Measurements from ENCODE around the gene CA10. TPM values are rescaled to one million over a fixed set of nuclear protein-coding genes. Genes with fewer than 3 reads are reported as not detected.

Gene CA10
- total RNA-seq, 1 donor from 2014 or later = 0.20 TPM

- H3K4me1 Mint-ChIP-seq = no peaks in the 10 kb centered on the region
Observed at GRCh38 chr17:51921500-51921899, 237.0 kb downstream of the CA10 start.

GRCh38 chr17:51914577-51914976 is 243.9 kb downstream of the CA10 start:
- Mint-ChIP-seq H3K27ac (no peak overlapping the region), H3K27me3 (ENCODE audit: low read depth) (peaks cover 18% of the 10 kb centered on the region), H3K4me1 (no peaks in the 10 kb centered on the region), H3K4me3 (no peak overlapping the region), H3K36me3 (no peaks in the 10 kb centered on the region), H3K9me3 (no peaks in the 10 kb centered on the region)
- DNase-seq (ENCODE audit: low spot score in 2 of 2, unreplicated experiment in 2 of 2) = no peak
- no peak for TF ChIP-seq CTCF (IDR thresholded peaks at IDR 0.05; ENCODE audit: unreplicated experiment)

More at GRCh38 chr17:51921500-51921899, 237.0 kb downstream of the CA10 start:
- H3K27ac Mint-ChIP-seq = no peak overlapping the region
- H3K27me3 Mint-ChIP-seq (ENCODE audit: low read depth) = peaks cover 41% of the 10 kb centered on the region
- no peak for TF ChIP-seq CTCF (IDR thresholded peaks at IDR 0.05; ENCODE audit: unreplicated experiment)
- DNase-seq (ENCODE audit: low spot score in 2 of 2, unreplicated experiment in 2 of 2) = no peak
- no peaks in the 10 kb centered on the region for H3K36me3 Mint-ChIP-seq
- H3K9me3 Mint-ChIP-seq = no peaks in the 10 kb centered on the region
- no peak overlapping the region for H3K4me3 Mint-ChIP-seq

GRCh38 chr17:51913491-51914205 is 244.9 kb downstream of the CA10 start:
- no peak for TF ChIP-seq CTCF (IDR thresholded peaks at IDR 0.05; ENCODE audit: unreplicated experiment)
- Mint-ChIP-seq H3K4me1 (no peaks in the 10 kb centered on the region), H3K36me3 (no peaks in the 10 kb centered on the region), H3K9me3 (no peaks in the 10 kb centered on the region), H3K4me3 (no peak overlapping the region), H3K27me3 (ENCODE audit: low read depth) (peaks cover 21% of the 10 kb centered on the region), H3K27ac (no peak overlapping the region)
- no peak for DNase-seq (ENCODE audit: low spot score in 2 of 2, unreplicated experiment in 2 of 2)

DNA sequence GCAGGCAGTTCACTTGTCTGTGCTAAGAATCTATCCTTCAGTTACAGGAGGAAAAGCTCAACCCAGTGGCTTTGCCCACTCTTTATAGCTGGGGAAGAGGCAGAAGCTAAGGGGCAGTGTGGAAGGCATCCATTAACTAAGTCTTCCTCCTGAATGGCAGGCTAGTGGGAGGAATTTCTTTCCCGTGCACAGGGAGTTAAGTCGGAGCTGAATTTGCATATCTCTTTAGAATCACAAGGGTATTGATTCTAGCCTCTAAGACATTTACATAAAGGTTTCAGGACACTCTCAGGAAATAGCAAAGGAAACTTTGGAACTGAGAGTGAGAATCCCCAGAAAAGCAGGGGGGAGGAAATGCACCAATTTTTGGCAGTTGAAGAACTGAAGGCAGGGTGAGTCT is 245.6 kb downstream of the CA10 start:
- Mint-ChIP-seq H3K27me3 (ENCODE audit: low read depth) (peaks cover 19% of the 10 kb centered on the region), H3K4me1 (no peaks in the 10 kb centered on the region), H3K9me3 (no peaks in the 10 kb centered on the region), H3K4me3 (no peak overlapping the region), H3K36me3 (no peaks in the 10 kb centered on the region), H3K27ac (no peak overlapping the region)
- no peak for DNase-seq (ENCODE audit: low spot score in 2 of 2, unreplicated experiment in 2 of 2)
- TF ChIP-seq CTCF (IDR thresholded peaks at IDR 0.05; ENCODE audit: unreplicated experiment) = no peak

- TF ChIP-seq CTCF (IDR thresholded peaks at IDR 0.05; ENCODE audit: unreplicated experiment) = no peak
- no peak for DNase-seq (ENCODE audit: low spot score in 2 of 2, unreplicated experiment in 2 of 2)
- Mint-ChIP-seq H3K27me3 (ENCODE audit: low read depth) (peaks cover 19% of the 10 kb centered on the region), H3K36me3 (no peaks in the 10 kb centered on the region), H3K27ac (no peak overlapping the region), H3K4me3 (no peak overlapping the region), H3K9me3 (no peaks in the 10 kb centered on the region), H3K4me1 (no peaks in the 10 kb centered on the region)
Observed at GRCh38 chr17:51911237-51911636, 247.3 kb downstream of the CA10 start.

Measured in mesothelial cell of epicardium (in vitro differentiated cells).